ENCODE measurements around the gene TSSK6.

Gene TSSK6

GRCh38 chr19:19550972-19551852 lies 35.9 kb upstream of the TSSK6 start:
- Histone ChIP-seq H3K4me3 (ENCODE audit: low read length) (no peak overlapping the region), H3K36me3 (ENCODE audit: control insufficient read depth, low read depth, low read length) (no peaks in the 10 kb centered on the region), H3K9me3 (ENCODE audit: control insufficient read depth, low read depth, low read length) (no peaks in the 10 kb centered on the region), H3K27ac (ENCODE audit: low read length) (no peak overlapping the region), H3K4me1 (ENCODE audit: control insufficient read depth, low read depth, low read length) (no peaks in the 10 kb centered on the region), H3K27me3 (ENCODE audit: control insufficient read depth, insufficient read depth, low read length) (no peaks in the 10 kb centered on the region), H3K9ac (ENCODE audit: low read length) (no peak overlapping the region)

GRCh38 chr19:19550485-19550929 lies 35.2 kb upstream of the TSSK6 start:
- H3K27ac ChIP-seq (ENCODE audit: low read length): no peak overlapping the region
- H3K36me3 ChIP-seq (ENCODE audit: control insufficient read depth, low read depth, low read length): no peaks in the 10 kb centered on the region
- no peaks in the 10 kb centered on the region for H3K9me3 ChIP-seq (ENCODE audit: control insufficient read depth, low read depth, low read length)
- no peaks in the 10 kb centered on the region for H3K4me1 ChIP-seq (ENCODE audit: control insufficient read depth, low read depth, low read length)
- no peak overlapping the region for H3K9ac ChIP-seq (ENCODE audit: low read length)
- no peak overlapping the region for H3K4me3 ChIP-seq (ENCODE audit: low read length)
- H3K27me3 ChIP-seq (ENCODE audit: control insufficient read depth, insufficient read depth, low read length): no peaks in the 10 kb centered on the region

- H3K9ac ChIP-seq (ENCODE audit: low read length): no peak overlapping the region
- no peak overlapping the region for H3K4me3 ChIP-seq (ENCODE audit: low read length)
- no peak overlapping the region for H3K27ac ChIP-seq (ENCODE audit: low read length)
- H3K36me3 ChIP-seq (ENCODE audit: control insufficient read depth, low read depth, low read length): no peaks in the 10 kb centered on the region
- no peaks in the 10 kb centered on the region for H3K4me1 ChIP-seq (ENCODE audit: control insufficient read depth, low read depth, low read length)
- H3K9me3 ChIP-seq (ENCODE audit: control insufficient read depth, low read depth, low read length): no peaks in the 10 kb centered on the region
- no peaks in the 10 kb centered on the region for H3K27me3 ChIP-seq (ENCODE audit: control insufficient read depth, insufficient read depth, low read length)
These were observed 34.6 kb upstream of the TSSK6 start for GRCh38 chr19:19549804-19550464.

DNA sequence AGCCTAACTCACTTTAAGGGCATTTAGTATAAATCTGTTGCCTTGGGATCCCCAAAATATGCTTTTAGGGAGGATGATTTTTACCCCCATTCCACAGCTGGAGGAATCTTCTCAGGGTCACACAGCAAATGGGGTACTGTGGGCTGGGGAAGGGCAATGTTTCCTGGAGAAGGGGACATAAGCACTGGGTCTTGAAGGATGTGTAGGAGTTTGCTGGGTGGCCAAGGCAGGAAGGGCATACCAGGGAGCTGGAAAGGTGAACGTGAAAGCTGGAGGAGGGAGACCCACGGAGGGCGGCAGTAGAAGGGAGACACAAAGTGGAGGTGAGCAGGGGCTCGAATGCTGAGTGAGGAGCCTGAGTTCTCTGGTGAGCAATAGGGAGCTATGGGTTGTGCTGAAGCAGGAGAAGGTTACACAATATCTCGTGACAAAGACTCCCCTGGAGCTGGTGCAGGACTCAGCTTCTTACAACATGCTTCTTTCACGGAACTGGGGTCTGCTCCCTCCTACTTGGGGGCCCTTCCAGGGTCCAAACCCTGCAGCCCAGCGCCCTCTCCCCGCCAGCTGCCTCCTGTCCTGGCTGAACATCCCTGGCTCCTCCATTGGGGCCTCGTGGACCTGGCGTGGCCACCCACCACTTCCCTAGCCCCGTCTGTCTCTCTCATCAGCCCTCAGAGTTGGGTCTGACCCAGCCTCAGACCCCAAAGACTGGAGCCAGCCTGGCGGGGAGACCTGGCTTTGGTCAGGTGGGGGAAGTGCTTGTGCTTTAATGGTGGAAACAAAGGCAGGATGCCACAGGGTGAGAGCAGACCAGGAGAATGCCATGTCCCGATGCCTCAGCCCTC lies 33.8 kb upstream of the TSSK6 start:
- H3K27ac ChIP-seq (ENCODE audit: low read length): no peak overlapping the region
- no peak overlapping the region for H3K4me3 ChIP-seq (ENCODE audit: low read length)
- no peaks in the 10 kb centered on the region for H3K36me3 ChIP-seq (ENCODE audit: control insufficient read depth, low read depth, low read length)
- no peaks in the 10 kb centered on the region for H3K4me1 ChIP-seq (ENCODE audit: control insufficient read depth, low read depth, low read length)
- H3K9me3 ChIP-seq (ENCODE audit: control insufficient read depth, low read depth, low read length): no peaks in the 10 kb centered on the region
- H3K27me3 ChIP-seq (ENCODE audit: control insufficient read depth, insufficient read depth, low read length): no peaks in the 10 kb centered on the region
- H3K9ac ChIP-seq (ENCODE audit: low read length): no peak overlapping the region

DNA sequence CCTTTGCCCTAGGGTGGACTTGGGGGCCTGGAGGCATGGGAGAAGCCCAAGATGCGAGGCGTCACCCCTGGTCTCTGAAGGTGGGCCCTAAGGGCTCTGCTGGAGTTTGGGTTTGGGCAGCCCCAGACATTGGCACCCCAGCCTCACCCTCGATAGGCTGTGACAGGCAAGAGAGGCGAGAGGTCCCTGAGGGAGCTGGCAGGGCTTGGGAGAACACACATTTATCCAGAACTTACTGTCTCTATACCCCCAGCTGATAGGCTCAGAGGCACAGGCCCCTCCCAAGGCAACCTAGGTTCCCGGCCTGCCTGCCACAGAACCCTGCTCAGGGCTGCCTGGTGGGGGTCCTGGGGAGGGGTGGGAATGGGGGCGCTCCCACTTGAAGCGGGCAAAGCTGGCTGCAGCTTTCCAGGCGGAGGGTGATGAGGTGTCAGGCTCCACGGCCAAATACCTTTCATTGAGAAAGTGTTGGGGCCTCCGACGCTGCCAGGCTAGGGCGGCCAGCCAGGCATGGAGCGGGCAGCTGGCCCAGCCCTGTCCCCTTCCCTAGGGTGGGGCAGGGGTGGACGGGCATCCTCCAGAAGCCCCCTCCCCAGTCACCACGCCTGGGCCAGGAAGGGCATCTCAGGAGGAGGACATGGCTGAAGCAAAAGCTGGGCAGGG lies 32.5 kb upstream of the TSSK6 start:
- Histone ChIP-seq H3K27me3 (ENCODE audit: control insufficient read depth, insufficient read depth, low read length) (no peaks in the 10 kb centered on the region), H3K4me3 (ENCODE audit: low read length) (no peak overlapping the region), H3K9me3 (ENCODE audit: control insufficient read depth, low read depth, low read length) (no peaks in the 10 kb centered on the region), H3K36me3 (ENCODE audit: control insufficient read depth, low read depth, low read length) (no peaks in the 10 kb centered on the region), H3K27ac (ENCODE audit: low read length) (no peak overlapping the region), H3K4me1 (ENCODE audit: control insufficient read depth, low read depth, low read length) (no peaks in the 10 kb centered on the region), H3K9ac (ENCODE audit: low read length) (no peak overlapping the region)

DNA sequence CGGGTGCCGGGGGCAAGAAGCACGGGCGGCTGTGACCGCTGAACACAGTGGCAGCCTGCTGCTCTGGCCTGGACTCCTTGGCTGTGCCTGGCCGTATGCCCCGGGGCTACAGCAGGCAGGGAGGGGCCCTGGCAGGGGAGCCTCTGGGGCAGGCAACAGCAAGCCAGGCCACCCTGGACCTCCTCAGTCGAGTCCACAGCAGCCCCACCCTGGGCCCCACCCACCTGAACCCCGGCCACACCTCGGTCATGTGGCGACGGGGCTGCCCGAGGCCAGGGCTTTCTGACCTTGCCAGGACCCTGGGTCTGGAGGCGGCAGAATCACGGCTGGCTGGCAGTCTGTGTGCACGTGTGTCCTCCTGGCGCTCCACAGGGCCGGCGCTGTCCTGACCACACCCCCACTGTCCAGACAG lies 31.4 kb upstream of the TSSK6 start:
- Histone ChIP-seq H3K27ac (ENCODE audit: low read length) (no peak overlapping the region), H3K9ac (ENCODE audit: low read length) (no peak overlapping the region), H3K36me3 (ENCODE audit: control insufficient read depth, low read depth, low read length) (no peaks in the 10 kb centered on the region), H3K4me3 (ENCODE audit: low read length) (no peak overlapping the region), H3K9me3 (ENCODE audit: control insufficient read depth, low read depth, low read length) (no peaks in the 10 kb centered on the region), H3K4me1 (ENCODE audit: control insufficient read depth, low read depth, low read length) (no peaks in the 10 kb centered on the region), H3K27me3 (ENCODE audit: control insufficient read depth, insufficient read depth, low read length) (no peaks in the 10 kb centered on the region)

DNA sequence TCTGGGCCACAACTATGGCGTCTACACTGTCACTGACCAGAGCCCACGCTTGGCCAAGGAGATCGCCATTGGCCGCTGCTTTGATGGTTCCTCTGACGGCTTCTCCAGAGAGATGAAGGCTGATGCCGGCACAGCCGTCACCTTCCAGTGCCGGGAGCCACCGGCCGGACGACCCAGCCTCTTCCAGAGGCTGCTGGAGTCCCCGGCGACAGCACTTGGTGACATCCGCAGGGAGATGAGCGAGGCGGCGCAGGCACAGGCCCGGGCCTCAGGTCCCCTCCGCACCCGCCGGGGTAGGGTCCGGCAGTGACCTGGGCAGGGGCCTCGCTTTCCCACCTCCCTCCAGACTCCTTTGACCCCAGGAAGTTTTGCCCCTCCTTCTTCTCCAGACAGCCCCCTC lies 30.4 kb upstream of the TSSK6 start:
- no peaks in the 10 kb centered on the region for H3K4me1 ChIP-seq (ENCODE audit: control insufficient read depth, low read depth, low read length)

DNA sequence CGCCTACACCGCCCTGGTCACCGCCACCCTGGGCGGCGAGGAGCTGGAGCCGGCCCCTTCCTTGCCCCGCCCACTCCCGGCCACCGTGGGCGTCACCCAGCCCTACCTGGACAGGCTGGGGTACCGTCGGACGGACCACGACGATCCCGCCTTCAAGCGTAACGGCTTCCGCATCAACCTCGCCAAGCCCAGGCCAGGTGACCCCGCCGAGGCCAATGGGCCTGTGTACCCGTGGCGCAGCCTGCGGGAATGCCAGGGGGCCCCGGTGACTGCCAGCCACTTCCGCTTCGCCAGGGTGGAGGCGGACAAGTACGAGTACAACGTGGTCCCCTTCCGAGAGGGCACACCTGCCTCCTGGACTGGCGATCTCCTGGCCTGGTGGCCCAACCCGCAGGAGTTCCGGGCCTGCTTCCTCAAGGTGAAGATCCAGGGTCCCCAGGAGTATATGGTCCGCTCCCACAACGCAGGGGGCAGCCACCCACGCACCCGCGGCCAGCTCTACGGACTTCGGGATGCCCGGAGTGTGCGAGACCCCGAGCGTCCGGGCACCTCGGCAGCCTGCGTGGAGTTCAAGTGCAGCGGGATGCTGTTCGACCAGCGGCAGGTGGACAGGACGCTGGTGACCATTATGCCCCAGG lies 29.7 kb upstream of the TSSK6 start:
- Histone ChIP-seq H3K9me3 (ENCODE audit: control insufficient read depth, low read depth, low read length) (no peaks in the 10 kb centered on the region), H3K36me3 (ENCODE audit: control insufficient read depth, low read depth, low read length) (no peaks in the 10 kb centered on the region), H3K27me3 (ENCODE audit: control insufficient read depth, insufficient read depth, low read length) (peaks cover under 1% of the 10 kb centered on the region), H3K27ac (ENCODE audit: low read length) (no peak overlapping the region), H3K4me1 (ENCODE audit: control insufficient read depth, low read depth, low read length) (no peaks in the 10 kb centered on the region), H3K9ac (ENCODE audit: low read length) (no peak overlapping the region), H3K4me3 (ENCODE audit: low read length) (no peak overlapping the region)

More for the DNA sequence above, 30.4 kb upstream of the TSSK6 start:
- Histone ChIP-seq H3K27ac (ENCODE audit: low read length) (no peak overlapping the region), H3K9ac (ENCODE audit: low read length) (no peak overlapping the region), H3K4me3 (ENCODE audit: low read length) (no peak overlapping the region), H3K36me3 (ENCODE audit: control insufficient read depth, low read depth, low read length) (no peaks in the 10 kb centered on the region), H3K9me3 (ENCODE audit: control insufficient read depth, low read depth, low read length) (no peaks in the 10 kb centered on the region), H3K27me3 (ENCODE audit: control insufficient read depth, insufficient read depth, low read length) (no peaks in the 10 kb centered on the region)

- H3K9ac ChIP-seq (ENCODE audit: low read length): no peak overlapping the region
- H3K9me3 ChIP-seq (ENCODE audit: control insufficient read depth, low read depth, low read length): no peaks in the 10 kb centered on the region
- no peaks in the 10 kb centered on the region for H3K4me1 ChIP-seq (ENCODE audit: control insufficient read depth, low read depth, low read length)
- no peak overlapping the region for H3K27ac ChIP-seq (ENCODE audit: low read length)
- H3K27me3 ChIP-seq (ENCODE audit: control insufficient read depth, insufficient read depth, low read length): peaks cover 7% of the 10 kb centered on the region
- H3K4me3 ChIP-seq (ENCODE audit: low read length): no peak overlapping the region
- H3K36me3 ChIP-seq (ENCODE audit: control insufficient read depth, low read depth, low read length): no peaks in the 10 kb centered on the region
These were observed 29.1 kb upstream of the TSSK6 start for GRCh38 chr19:19544257-19544953.

DNA sequence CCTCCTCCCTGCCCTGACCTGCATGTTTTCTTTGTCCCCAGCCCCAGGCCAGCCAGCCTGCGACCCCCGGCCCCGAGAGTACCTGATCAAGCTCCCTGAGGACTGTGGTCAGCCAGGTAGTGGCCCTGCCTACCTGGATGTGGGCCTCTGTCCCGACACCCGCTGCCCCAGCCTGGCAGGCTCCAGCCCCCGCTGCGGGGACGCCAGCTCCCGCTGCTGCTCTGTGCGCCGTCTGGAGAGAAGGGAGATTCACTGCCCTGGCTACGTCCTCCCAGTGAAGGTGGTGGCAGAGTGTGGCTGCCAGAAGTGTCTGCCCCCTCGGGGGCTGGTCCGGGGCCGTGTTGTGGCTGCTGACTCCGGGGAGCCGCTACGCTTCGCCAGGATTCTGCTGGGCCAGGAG lies 28.3 kb upstream of the TSSK6 start:
- H3K36me3 ChIP-seq (ENCODE audit: control insufficient read depth, low read depth, low read length): no peaks in the 10 kb centered on the region
- no peak overlapping the region for H3K9ac ChIP-seq (ENCODE audit: low read length)
- H3K9me3 ChIP-seq (ENCODE audit: control insufficient read depth, low read depth, low read length): no peaks in the 10 kb centered on the region
- H3K27me3 ChIP-seq (ENCODE audit: control insufficient read depth, insufficient read depth, low read length): peaks cover 15% of the 10 kb centered on the region
- no peak overlapping the region for H3K4me3 ChIP-seq (ENCODE audit: low read length)
- no peak overlapping the region for H3K27ac ChIP-seq (ENCODE audit: low read length)
- no peaks in the 10 kb centered on the region for H3K4me1 ChIP-seq (ENCODE audit: control insufficient read depth, low read depth, low read length)
